Measurements from ENCODE around the gene EXT2. TPM values are rescaled to one million over a fixed set of nuclear protein-coding genes. Genes with fewer than 3 reads are reported as not detected.

Gene EXT2
- total RNA-seq, 4 donors from 2014 or later, result 47.8 to 80.4 (median 68.0) TPM

GRCh38 chr11:44071157-44071556, 24.3 kb upstream of the EXT2 start:
- TF ChIP-seq EP300 (IDR thresholded peaks at IDR 0.05) (no peak), POLR2AphosphoS5 (IDR thresholded peaks at IDR 0.05) (no peak), CTCF (IDR thresholded peaks at IDR 0.05) (no peak), POLR2A (IDR thresholded peaks at IDR 0.05; ENCODE audit: low read depth) (no peak)
- intact Hi-C loops (cut with DNase I), result no loop called here
- Histone ChIP-seq H3K27ac (replicated peaks in 1 of 4) (no peak overlapping the region), H3K4me3 (no peak overlapping the region), H3K27me3 (no peaks in the 10 kb centered on the region), H3K4me1 (peaks cover 5 to 27% (median 17%) of the 10 kb centered on the region in 4 donors), H3K9me3 (no peaks in the 10 kb centered on the region), H3K36me3 (peaks cover 0 to 61% (median 36%) of the 10 kb centered on the region in 4 donors)
- 93% methylated on average over 3 of the region's 3 CpGs for WGBS
- DNase-seq (ENCODE audit: extremely low spot score), result no peak

- no peaks in the 10 kb centered on the region for H3K9me3 ChIP-seq
- no peak overlapping the region for H3K4me3 ChIP-seq
- H3K27me3 ChIP-seq, result no peaks in the 10 kb centered on the region
- peaks cover 0 to 76% (median 42%) of the 10 kb centered on the region in 4 donors for H3K36me3 ChIP-seq
- no peak overlapping the region for H3K27ac ChIP-seq (replicated peaks in 1 of 4)
- WGBS, result 94% methylated on average over 6 of the region's 8 CpGs
- TF ChIP-seq POLR2AphosphoS5 (IDR thresholded peaks at IDR 0.05), result no peak
- TF ChIP-seq EP300 (IDR thresholded peaks at IDR 0.05), result no peak
- no peak for TF ChIP-seq CTCF (IDR thresholded peaks at IDR 0.05)
- TF ChIP-seq POLR2A (IDR thresholded peaks at IDR 0.05; ENCODE audit: low read depth), result no peak
- DNase-seq (ENCODE audit: extremely low spot score), result no peak
- peaks cover 0 to 11% (median 4%) of the 10 kb centered on the region in 4 donors for H3K4me1 ChIP-seq
- intact Hi-C loops (cut with DNase I), result no loop called here
Measured at GRCh38 chr11:44072757-44073658, 22.5 kb upstream of the EXT2 start.

- intact Hi-C loops (cut with DNase I), result no loop called here
Measured at GRCh38 chr11:44078794-44079193, 16.7 kb upstream of the EXT2 start.

DNA sequence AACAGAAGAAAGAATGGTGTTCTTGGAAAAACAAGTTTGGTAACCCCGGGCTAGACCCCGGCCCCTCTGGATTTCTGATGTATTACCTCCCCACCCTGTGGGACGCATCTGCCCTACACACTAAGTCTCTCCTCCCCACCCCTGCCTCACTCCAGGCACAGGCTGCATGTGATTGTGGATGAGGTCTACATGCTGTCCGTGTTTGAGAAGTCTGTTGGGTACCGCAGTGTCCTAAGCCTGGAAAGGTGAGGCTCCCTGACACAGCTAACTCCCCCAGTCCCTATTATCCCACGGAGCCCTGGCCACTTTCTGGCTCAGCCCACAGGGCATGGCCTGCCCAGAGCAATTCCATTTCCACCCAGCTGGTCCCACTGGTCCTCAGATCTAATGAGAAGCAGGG, 16.1 kb upstream of the EXT2 start:
- intact Hi-C loops (cut with DNase I), result no loop called here
- no peaks in the 10 kb centered on the region for H3K9me3 ChIP-seq
- H3K27me3 ChIP-seq, result no peaks in the 10 kb centered on the region
- TF ChIP-seq CTCF (IDR thresholded peaks at IDR 0.05), result no peak
- no peak for TF ChIP-seq EP300 (IDR thresholded peaks at IDR 0.05)
- TF ChIP-seq POLR2AphosphoS5 (IDR thresholded peaks at IDR 0.05), result no peak
- TF ChIP-seq POLR2A (IDR thresholded peaks at IDR 0.05; ENCODE audit: low read depth), result no peak
- no peak overlapping the region for H3K27ac ChIP-seq (replicated peaks in 1 of 4)
- H3K4me3 ChIP-seq, result no peak overlapping the region
- H3K36me3 ChIP-seq, result peaks cover 0 to 91% (median 53%) of the 10 kb centered on the region in 4 donors
- no peaks in the 10 kb centered on the region for H3K4me1 ChIP-seq
- no peak for DNase-seq (ENCODE audit: extremely low spot score)
- WGBS, result 81% methylated on average over 4 of the region's 6 CpGs

More at GRCh38 chr11:44078794-44079193, 16.7 kb upstream of the EXT2 start:
- H3K4me1 ChIP-seq, result no peaks in the 10 kb centered on the region
- no peaks in the 10 kb centered on the region for H3K27me3 ChIP-seq
- H3K27ac ChIP-seq (replicated peaks in 1 of 4), result no peak overlapping the region
- DNase-seq (ENCODE audit: extremely low spot score), result no peak
- WGBS, result 100% methylated on average over 5 of the region's 5 CpGs
- H3K9me3 ChIP-seq, result no peaks in the 10 kb centered on the region
- no peak overlapping the region for H3K4me3 ChIP-seq
- TF ChIP-seq POLR2A (IDR thresholded peaks at IDR 0.05; ENCODE audit: low read depth), result no peak
- TF ChIP-seq CTCF (IDR thresholded peaks at IDR 0.05), result no peak
- no peak for TF ChIP-seq EP300 (IDR thresholded peaks at IDR 0.05)
- TF ChIP-seq POLR2AphosphoS5 (IDR thresholded peaks at IDR 0.05), result no peak
- H3K36me3 ChIP-seq, result peaks cover 0 to 93% (median 54%) of the 10 kb centered on the region in 4 donors
